Activated T-cell treated with anti-CD3 and anti-CD28 coated beads, Interleukin-2, amount 50 U/mL, for 48 hours (primary cell): ENCODE measurements around the gene GRB10.

Experiments
- DNase-seq, 2 experiments: peaks; one replicate each; pipeline ENCODE4 v3.0.0-alpha.2; 2020

Gene GRB10

DNA sequence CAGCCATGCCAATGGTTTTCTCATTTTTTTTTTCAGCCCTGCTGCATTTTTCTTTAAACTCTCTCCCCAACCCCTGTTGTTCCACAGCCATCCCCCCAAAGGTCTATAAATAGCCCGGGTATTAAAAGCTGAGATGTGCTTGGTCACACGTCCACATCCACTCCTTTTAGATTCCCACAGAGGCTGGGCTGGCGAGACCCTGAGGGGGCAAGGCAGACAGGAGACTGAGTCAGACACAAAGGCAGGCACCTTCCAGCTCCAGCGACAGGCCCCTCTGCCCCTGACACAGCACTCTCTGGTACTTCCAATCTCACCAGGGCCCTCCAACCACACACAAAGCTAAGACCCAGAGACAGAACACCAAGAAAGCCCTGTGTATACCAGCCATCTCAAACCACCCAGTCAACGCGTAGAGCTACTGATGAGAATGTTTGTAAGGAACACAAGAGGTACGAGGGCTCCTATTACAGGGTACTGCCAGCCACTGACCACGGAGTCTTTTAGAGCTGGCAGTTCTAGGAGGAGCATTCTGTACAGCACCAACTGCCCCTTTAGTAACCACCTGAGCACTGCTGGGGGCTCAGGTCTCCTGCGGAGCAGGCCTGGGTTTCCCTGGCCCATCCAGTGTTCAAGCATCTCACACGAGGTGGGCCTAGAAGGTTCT, 153.3 kb downstream of the GRB10 start:
- DNase-seq, result peak in 1 of 2 experiments; percentile 9

DNA sequence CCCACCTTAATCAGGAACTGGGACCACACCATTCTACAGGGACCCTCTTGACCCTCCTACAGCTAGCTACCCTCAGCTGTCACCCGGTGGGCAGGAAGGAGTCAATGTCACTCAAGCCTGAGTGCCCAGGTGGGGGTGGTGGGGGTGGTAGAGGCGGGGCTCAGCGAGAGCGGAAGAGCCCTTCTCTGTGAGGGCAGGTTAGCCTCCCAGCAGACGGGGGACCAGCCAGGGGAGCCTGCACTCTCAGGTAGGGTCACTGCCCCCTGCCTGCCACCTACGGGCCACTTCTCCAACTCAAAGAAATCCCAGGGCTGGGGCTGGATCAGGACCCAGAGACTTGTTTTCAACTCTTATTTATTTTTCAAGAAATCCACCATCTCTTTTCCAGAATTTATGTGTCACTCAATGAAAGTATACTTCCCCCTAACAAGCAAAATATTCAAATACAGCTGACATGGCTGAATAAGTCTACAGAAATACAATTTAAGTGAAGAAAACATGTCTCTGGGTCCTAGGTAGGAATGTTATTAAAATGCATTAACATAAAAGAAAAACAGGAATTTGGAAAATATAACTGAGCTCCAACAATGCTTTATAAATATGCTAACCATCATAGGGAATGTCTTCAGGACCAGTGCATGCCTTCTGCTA, 154.1 kb downstream of the GRB10 start:
- peak in 1 of 2 experiments; percentile 7 for DNase-seq

DNA sequence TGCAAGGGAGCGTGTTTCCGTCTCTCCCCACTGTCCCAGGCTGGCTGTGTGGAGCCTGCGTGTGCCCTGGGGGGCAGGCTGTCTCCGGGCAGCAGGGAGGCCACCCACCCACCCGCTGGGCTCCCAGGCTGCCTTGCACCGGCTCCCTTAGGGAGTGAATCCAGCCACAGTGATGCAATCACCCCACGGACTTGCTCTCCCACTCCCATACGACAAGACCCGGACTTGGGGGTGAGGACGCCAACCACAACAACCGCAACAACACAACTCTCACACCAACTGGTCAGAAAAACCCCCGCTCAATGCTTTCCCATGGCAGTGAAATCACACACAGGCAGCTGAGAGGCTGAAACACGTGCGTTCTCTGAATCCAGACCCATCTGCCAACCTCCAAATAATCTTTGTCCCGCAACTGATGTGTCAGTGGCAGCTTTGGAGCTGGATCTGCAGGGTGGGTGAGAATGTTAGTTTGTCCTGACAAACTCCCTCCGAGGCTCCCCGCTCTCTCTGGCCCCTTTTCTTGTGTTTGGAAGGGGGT, 154.8 kb downstream of the GRB10 start:
- DNase-seq, result peak in 1 of 2 experiments; percentile 7

DNA sequence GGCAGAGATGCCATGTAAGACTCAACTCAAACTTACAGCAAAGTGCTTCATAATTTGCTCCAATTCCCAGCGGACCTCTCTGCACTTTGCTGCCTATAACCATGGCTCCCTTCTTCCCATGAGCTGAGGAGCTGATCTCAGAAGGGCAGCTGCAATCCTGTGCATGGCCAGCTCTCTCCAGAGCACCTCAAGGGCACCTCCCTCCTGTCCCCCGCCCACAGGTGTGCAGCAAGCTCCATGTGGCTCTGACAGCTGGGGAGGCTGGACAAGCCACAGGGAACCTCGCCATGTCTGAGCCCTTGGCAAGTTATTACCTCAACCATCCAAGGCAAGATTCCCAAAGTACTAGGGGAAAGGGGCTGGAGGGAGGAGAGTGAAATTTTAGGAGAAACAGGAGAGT, 156.4 kb downstream of the GRB10 start:
- peak in 1 of 2 experiments; percentile 2 for DNase-seq

DNA sequence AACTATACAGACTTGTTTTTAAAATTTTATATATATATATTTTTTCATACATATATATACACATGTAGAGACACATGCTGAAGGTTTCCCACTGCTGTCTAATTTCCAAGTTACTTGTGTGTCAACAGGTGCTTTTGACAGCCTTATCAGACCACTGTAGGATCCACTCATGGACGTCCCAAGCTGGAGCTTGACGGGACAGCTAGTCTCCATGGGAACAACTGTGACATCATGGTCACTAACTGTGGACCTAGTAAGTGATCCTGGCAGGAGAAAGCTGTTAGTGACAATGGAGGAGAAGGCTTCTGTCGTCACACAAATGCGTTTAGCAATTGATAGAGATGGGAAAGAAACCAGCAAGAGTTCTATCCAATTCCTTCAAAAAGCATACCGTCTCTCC, 157.3 kb downstream of the GRB10 start:
- no peak for DNase-seq

DNA sequence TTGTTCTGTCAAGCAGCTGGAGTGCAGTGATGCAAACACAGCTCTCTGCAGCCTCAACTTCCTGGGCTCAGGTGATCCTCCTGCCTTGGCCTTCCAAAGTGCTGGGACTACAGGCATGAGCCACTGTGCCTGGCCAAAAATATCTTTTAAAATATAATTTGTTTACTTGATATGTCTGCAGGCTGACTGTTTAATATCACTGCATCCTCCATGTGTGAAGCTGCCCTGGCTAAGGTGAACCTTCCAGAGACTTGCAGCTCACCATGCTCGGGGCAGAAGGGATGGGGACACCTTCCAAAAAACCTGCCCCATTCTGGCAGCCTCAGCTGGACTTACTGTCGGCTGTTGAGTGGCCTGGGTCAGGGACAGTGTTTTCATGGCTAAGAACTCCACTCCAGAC, 159.9 kb downstream of the GRB10 start:
- no peak for DNase-seq

DNA sequence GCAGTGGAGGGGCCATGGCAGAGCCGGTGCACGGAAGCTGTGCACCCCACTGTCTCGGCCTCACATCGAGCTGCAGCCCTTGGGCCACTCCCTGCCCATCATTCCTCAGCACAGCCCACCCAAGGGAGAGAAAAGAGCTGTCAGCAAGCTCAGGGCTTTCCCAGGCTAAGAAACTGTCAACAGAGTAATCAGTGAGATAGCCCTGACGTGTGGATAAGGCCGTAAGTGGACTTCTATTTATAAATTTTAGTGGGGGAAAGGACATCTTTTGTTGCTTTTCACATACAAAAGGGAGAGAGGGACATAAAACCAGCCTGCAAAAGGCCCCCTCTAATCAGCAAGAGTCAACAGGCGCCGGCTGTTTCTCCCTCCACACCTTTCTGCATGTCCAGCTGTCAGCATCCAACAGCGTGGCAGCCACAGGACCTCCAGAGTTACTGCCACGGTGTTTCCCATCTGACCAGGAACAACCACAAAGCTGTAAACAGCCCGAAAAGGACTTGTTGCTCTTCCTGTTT, 160.7 kb downstream of the GRB10 start:
- no peak for DNase-seq

DNA sequence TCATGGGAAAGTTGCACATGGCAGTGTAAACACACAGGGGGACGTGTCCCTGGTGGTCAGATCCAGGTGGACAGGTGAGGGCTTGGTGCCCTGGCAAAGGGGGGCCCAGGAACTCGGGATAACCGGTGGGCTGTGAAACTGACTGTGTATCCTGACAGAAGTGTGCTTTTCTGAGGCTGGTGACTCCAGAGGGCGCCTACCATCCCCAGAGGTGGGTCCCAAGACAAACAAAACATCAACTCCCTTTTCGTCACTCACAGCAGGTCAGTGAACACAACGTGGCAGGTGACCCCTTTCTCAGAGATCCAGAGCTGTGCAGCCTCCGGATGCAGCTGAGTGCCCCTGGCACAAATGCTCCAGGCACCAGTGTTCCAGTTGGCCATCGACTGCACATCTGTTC, 161.5 kb downstream of the GRB10 start:
- no peak for DNase-seq

DNA sequence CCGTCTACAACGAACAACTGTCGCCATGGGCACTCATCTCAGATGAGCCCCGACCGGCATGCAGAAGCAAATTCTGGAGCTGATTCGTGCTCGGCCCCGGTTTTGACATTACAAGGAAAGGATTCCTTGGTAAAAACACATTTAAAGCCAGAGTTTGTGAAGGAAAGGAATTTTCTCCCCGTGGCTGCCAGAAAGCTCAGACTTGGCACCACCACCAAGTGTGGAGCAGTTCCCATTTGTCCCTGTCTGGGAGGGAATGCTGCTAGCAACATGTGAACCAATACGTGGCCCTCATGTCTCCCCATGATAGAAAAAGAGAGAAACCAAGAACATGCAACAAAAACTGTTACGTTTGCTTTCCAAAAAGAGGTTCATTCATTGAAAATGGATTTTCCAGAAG, 162.3 kb downstream of the GRB10 start:
- no peak for DNase-seq

DNA sequence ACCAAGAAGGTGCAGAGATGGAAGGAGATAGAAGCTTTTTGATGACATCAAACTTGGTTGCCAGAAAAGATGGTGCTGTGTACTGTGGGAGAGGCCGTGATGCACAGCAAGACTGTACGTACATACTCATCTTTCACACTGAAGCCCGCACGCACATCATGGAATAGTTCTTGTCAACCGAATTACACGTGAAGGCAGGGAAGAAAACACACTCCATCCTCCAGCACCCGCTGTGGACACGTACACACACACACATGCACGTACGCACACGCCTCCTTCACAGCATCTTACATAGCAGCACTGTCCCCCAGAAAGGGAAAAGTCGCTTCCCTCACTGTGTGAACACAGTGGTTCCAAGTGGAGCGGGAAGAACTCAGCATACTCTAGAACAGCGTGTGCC, 163.0 kb downstream of the GRB10 start:
- no peak for DNase-seq

DNA sequence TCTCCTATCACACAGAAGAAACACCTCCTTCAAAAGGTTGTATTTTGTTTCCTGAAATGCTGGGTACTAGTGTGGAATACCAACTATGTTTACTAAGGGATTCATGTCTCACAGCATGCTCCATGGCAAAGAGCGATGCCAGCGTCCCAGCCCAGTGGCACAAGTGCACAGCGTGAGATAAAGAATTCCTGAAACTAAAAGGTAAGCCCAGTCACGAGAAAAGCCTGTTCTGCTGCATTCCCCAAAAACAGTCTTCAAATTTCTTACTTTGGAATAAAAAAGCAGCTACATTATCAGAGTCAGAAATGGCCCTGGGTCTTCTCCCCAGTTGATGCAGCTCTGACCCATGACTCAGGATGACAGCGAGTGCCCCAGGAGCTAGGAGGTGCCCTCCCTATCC, 164.4 kb downstream of the GRB10 start:
- no peak for DNase-seq

DNA sequence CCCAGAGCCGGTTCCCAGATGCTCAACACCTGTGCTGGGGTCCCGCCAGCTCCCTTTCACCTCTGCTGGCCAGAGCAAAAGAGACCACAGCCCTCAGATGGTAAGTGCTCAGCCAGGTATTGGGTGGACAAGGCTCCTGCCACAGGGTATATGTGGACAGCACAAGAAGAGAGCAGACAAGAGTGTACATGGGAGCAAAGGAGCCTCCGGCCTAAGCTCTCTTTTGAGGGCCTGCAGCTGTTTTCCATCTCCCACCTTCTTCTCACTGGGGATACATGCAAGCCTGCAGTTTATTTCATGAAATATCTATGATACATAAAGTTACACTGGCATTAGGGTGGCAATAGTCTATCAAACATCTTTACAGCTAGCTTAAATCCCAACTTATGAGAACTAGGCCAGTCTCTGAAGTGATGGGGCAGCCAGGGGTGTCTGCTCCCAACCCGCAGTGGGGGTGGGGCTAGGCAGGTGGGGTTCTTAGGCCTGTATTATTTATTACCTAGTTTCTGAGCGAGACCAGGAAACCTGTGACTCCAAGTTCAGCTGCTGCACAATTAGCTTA, 167.1 kb downstream of the GRB10 start:
- no peak for DNase-seq

DNA sequence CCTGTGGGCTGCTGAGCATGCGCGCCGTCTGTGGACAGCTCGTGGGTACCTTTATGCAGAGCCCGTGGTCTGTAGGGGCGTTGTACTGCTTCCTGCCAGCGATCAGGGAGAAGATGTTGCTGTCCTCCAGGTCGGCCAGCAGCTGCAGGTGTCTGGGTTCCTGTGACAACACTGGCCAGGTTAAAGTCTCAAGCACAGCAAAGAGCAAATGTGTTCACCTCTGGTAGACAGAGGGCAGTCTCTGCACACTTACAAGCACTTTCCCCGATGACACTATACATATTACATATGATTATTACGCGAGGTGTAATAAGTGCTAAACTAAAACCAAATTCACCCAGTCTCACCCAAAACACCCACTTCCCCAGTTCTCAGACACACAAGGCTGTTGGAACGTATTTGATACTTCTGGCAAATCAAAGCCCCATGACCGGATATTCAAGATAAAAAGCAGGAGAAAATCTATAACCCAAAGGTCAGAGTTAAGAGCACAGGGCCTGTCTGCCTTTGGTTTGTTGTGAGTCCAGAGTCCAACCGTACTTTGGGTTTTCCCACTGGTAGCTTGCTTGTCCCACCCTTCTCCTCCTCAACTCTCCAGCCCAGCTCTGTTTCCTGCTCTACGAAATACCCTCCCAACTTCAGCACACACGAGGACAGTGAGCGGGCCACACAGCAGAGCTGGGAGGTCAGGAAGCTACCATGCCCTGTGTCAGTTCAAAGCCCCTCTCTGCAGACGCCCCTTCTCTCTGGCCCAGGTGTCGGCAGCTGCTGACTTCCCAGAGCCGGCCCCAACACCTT, 167.8 kb downstream of the GRB10 start:
- no peak for DNase-seq

DNA sequence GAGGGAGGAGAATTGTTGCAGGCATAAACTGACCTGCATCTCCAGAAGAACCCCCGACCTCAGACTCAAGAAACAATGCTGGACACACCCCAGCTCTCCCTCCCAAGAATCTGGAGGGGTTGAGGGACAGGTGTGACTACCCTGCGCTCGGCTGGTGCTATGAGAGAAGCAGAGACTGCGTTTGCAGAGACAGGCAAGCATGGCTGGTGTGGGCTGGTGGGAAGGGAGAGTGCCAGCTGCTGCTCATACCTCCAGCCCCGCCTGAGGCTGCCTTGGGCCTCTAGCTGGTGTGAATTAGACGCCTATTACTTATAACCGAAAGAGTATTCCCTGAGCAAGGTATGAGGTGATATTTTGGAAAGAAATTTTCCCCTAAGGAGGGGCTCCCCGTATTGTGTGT, 169.2 kb downstream of the GRB10 start:
- no peak for DNase-seq

DNA sequence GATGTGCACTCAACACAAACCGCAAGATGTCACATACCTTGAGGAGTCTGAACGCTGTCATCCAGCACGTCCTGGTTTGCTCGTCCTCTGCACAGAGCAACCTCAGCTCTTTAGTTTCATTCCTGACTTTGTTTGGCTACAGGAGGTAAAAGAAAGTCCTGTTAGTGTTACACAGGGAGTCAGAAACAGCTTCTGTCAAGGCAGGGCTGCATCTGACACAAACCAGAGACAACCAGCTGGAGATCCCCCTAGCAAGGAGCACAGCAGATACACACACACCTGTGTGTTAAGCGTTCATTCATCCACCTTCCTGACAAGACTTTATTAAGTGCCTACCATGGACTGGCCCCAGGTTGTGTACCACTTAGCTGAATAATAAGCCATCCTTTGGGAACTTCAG, 170.0 kb downstream of the GRB10 start:
- no peak for DNase-seq

DNA sequence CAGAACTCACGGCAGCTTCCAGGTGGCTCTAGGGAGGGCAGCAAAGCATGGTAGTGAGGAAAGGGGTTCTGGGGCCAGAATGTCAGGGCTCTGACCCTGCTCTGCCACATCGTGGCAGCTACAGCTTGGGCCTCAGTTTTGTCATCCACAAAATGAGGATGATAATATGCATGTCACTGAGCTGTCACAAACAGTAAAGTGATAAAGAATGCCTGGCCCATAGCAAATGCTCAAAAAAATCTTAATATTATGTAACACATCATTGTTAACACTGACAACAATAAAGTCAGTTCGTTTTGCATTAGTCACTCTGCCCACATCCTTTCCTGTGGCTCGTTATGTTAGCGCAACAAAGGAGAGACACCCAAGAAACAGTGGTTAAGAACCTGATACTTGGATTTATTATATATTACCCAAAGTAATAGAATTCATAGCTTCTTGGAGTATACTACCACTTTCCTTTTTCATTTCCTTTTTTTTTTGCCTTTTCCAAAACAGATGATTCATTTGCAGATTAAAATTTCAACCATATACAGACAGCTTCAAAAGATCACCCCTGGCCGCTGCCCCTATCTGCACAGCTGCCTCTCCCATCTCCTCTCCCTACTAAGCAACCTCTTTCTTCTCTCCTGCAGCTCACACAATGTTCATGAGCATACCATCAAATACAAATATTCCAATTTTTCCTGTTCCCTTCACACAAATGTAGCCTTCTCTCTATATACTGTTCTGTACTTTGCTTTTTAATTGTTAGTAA, 172.0 kb downstream of the GRB10 start:
- peak; percentile 30 to 45 for DNase-seq

DNA sequence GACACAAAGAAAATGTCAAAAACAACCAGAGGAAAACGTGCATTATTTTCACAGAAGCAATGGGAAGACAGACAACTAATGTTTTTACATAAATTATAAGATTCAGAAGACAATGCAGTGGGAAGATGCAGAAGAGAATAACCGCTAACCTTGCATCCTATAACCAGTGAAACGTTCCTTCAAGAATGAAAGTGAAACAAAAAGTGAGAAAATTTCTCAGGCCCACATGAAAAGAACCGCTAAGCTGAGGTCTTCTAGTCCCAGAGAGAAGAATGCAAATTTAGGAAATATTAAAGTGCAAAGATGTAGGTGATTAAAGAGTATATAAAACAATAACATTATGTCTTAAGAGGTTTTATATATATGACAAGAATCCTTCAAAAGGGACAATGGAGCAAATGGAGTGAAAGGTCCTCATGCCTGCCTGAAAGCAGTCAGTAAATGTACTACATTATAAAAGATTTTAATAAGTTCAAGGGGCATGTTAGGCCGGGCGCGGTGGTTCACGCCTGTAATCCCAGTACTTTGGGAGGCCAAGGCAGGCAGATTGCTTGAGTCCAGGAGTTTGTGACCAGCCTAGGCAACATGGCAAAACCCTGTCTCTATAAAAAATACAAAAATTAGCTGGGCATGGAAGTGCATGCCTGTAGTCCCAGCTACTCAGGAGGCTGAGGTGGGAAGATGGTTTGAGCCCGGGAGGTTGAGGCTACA, 174.3 kb downstream of the GRB10 start:
- no peak for DNase-seq

DNA sequence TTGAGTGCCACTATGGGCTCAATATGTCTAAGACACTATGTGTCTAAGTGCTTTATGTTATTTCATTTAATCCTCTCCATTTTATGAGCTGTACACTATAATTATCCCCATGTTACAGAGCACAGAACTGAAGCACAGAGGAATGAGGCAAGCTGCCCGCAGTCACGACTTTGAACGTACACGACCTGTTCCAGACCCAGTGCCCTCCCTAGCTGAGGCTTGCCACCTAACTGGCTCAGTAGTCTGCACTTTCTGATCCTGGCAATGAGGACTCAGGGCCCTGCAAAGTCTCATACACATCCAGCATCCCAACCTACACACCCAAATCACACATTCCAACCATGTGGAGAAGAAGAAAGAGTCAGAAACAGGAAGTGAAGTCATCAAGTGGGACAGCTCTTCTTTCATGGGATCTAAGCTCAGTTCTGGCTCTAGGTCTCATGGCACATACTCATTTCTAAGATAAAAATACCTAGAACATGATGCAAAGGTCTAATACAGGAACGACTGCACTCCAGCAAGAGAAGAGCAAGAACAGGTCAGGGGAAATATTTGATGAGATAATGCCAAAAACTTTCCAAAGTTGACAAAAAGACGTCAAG, 175.1 kb downstream of the GRB10 start:
- DNase-seq, result no peak

DNA sequence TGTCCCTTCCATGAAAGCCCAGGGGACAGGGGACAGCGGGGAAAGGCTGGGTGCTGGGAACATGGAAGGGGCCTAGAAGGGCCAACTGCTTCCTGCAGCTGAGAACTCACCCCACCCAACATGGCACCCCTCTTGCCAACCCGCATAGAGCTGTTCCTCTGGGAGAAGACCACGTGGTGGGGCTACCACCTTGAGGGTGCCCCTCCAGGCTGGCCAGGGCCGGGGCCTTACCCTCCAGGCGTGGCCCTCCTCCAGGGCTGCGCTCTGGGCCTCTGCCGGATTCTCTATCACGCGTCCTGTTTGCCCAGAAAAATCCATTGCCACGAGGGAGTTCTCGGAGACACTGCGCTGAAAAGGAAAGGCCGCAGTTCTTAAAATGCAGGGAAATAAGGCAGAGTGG, 177.6 kb downstream of the GRB10 start:
- DNase-seq, result no peak

DNA sequence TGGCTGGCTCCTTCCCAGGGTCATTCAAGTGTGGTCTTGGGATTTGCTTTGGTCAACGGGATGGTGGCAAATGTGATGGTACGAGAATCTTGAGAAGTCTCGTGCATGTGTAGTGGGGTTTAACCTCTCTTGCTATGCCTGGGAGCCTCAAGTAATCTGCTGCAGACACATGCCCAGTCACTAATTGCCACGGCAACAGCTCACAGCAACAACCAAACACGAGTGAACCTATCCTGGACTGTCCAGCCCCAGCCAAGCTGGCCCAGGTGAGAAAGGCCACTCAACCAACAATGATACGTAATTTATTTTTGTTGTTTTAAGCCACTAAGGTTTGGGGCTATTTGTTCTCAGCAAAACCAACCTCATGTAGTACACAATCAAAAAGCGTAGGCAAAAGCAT, 179.4 kb downstream of the GRB10 start:
- no peak for DNase-seq

DNA sequence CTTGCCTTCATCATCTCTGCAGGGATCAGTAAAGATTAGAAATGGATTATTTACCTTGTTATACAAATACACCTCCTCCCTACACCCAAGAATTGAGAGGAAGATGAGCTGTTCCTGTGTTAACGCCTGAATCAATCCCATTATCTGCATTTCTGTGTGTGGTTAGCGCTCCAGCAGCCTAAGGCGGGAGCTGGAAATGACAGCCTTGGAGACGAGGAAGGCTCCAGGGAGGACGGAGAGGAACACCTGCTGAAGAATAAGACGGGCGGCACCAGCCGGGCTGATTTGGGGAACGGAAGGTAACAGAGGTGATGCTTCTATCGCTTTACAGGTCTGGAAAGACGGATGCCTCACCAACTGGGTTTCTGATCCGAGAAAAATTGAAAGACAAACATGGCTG, 183.3 kb downstream of the GRB10 start:
- DNase-seq, result no peak
